ENCODE data around the gene MICAL1.

The MICAL1 gene, protein sequence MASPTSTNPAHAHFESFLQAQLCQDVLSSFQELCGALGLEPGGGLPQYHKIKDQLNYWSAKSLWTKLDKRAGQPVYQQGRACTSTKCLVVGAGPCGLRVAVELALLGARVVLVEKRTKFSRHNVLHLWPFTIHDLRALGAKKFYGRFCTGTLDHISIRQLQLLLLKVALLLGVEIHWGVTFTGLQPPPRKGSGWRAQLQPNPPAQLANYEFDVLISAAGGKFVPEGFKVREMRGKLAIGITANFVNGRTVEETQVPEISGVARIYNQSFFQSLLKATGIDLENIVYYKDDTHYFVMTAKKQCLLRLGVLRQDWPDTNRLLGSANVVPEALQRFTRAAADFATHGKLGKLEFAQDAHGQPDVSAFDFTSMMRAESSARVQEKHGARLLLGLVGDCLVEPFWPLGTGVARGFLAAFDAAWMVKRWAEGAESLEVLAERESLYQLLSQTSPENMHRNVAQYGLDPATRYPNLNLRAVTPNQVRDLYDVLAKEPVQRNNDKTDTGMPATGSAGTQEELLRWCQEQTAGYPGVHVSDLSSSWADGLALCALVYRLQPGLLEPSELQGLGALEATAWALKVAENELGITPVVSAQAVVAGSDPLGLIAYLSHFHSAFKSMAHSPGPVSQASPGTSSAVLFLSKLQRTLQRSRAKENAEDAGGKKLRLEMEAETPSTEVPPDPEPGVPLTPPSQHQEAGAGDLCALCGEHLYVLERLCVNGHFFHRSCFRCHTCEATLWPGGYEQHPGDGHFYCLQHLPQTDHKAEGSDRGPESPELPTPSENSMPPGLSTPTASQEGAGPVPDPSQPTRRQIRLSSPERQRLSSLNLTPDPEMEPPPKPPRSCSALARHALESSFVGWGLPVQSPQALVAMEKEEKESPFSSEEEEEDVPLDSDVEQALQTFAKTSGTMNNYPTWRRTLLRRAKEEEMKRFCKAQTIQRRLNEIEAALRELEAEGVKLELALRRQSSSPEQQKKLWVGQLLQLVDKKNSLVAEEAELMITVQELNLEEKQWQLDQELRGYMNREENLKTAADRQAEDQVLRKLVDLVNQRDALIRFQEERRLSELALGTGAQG

DNA sequence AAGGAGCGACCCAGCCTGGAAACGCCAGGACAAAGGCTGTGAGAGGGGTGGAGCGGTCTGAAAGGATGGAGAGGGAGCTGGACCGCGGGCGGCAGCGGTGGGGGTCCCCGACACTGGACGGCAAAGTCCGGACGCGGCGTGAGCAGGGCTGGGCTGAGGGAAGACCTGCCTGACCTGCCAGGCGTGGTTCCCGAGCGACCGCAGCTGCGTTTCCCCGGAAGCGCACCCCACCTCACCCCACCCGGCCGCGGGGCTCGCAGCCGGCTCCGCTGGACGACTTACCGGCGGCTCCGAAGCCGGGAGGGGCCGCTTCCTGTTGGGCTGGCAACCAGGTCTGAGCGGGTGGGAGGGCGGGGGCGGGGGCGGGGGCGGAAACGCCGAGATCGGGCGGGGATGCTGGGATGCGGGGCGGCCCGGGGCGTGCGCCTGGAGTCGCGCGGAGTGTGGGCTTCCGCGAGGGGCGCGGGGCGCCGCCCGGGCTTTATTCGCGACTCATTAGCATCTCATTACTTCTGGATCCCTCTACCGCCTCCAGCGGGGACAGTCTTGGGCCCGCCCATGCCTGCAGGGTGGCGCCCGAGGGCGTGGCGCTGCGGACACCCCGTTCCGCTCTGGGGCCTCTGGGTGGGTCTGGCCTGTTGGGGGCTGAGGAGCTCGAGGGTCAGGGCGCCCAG is at the start of gene MICAL1:
Gene MICAL1, minus strand, starts transcription at position 336 of the 674 bp plus-strand sequence. CDS start 1,576 bp downstream, outside the sequence.
- Mint-ChIP-seq H3K4me3 (peak within 1 kb of the TSS; percentile 95), H3K27me3 (no peaks in the 10 kb centered on the region), H3K27ac (peak within 1 kb of the TSS; percentile 85), H3K4me1 (peaks cover 62% of the 10 kb centered on the region), H3K9me3 (no peaks in the 10 kb centered on the region), H3K36me3 (peaks cover 5% of the 10 kb centered on the region)

GRCh38 chr6:109503327-109504224 is 48.0 kb upstream of the MICAL1 start:
- Mint-ChIP-seq H3K27ac (no peak overlapping the region), H3K36me3 (no peaks in the 10 kb centered on the region), H3K4me1 (peaks cover 3% of the 10 kb centered on the region), H3K27me3 (no peaks in the 10 kb centered on the region), H3K9me3 (no peaks in the 10 kb centered on the region), H3K4me3 (no peak overlapping the region)

DNA sequence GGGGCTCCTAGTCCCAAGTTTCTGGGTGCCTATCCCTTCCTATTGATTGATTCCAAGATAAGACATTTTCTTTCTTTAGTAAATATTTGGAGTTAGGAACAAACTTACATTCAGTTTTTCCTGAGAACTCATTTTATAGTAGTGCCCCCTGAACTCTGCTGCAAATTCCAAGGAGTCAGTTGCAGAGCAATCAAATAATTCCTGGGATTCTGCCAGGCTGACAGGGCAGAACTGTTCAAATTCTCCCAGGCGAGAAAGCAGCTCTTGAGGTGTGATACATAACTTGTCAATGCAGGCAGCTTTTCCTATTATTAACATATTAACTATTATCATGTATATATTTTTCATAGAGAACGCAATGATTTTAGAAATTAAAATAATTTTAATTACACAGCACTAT is 43.4 kb upstream of the MICAL1 start:
- H3K4me1 Mint-ChIP-seq: peaks cover 14% of the 10 kb centered on the region
- H3K27me3 Mint-ChIP-seq: no peaks in the 10 kb centered on the region
- no peak overlapping the region for H3K27ac Mint-ChIP-seq
- H3K9me3 Mint-ChIP-seq: no peaks in the 10 kb centered on the region
- no peak overlapping the region for H3K4me3 Mint-ChIP-seq
- H3K36me3 Mint-ChIP-seq: no peaks in the 10 kb centered on the region

DNA sequence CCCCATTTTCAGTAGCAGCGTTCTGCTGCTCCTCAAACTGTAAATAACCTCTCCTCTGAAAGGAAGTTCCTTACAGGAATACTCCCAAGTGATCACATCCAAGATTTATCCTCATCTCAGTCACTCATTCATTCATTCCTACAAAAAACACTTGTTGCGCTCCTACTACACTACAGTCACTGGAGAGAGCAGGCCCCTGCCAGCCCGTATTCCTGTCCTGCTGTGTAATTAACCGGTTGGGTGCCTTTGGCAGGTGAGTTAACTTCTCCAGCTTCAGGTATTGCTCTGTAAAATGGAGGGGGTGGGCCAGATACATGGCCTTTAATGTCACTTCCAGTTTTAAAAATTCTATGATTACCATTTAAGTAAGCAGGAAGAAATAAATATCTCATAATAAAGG is 42.5 kb upstream of the MICAL1 start:
- no peaks in the 10 kb centered on the region for H3K9me3 Mint-ChIP-seq
- no peak overlapping the region for H3K27ac Mint-ChIP-seq

GRCh38 chr6:109496036-109496772 is 40.6 kb upstream of the MICAL1 start:
- Mint-ChIP-seq H3K9me3 (no peaks in the 10 kb centered on the region), H3K4me3 (no peak overlapping the region), H3K4me1 (peaks cover 25% of the 10 kb centered on the region), H3K36me3 (no peaks in the 10 kb centered on the region), H3K27ac (no peak overlapping the region), H3K27me3 (no peaks in the 10 kb centered on the region)

More for the DNA sequence above, 42.5 kb upstream of the MICAL1 start:
- H3K27me3 Mint-ChIP-seq: no peaks in the 10 kb centered on the region
- H3K4me3 Mint-ChIP-seq: no peak overlapping the region
- H3K36me3 Mint-ChIP-seq: no peaks in the 10 kb centered on the region
- H3K4me1 Mint-ChIP-seq: peaks cover 17% of the 10 kb centered on the region

GRCh38 chr6:109493865-109494264 is 38.3 kb upstream of the MICAL1 start:
- Mint-ChIP-seq H3K36me3 (no peaks in the 10 kb centered on the region), H3K27ac (peak overlapping the region; percentile 17), H3K4me1 (peaks cover 35% of the 10 kb centered on the region), H3K27me3 (no peaks in the 10 kb centered on the region), H3K9me3 (no peaks in the 10 kb centered on the region), H3K4me3 (no peak overlapping the region)

DNA sequence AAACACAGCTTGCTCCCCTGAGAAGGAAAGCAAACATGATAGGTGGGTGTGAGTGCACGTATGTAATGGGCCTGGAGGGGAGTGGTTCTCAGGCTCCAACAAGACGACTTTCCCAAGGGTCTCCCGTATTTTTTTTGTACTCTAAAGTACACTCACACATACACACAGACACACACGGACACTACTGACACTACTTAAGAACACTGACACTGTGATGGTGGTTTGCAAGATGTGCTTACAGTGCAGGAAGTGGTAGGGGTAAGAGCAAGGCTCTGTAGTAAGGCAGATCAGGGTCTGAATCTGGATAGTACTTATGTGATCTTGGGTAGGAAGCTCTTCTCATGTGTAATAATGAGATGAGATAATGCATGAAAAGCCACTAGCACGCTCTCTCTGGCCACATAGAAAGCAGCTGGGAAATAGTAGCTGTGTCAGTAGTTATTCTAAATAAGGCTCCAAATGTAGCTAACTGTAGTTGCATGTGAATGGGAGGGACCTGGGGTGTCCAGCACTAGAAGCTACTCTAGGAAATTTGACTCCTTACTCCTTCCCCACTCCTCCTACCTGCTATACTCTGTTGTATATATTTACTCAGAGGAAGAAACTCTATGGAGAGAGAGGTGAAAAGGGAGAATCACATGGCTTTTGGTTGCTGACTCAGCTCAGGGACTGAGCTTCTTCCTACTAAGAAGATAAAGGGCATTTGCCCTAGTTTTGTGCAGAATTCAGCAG is 35.8 kb upstream of the MICAL1 start:
- Mint-ChIP-seq H3K4me1 (peaks cover 25% of the 10 kb centered on the region), H3K27ac (peak overlapping the region; percentile 5), H3K36me3 (no peaks in the 10 kb centered on the region), H3K9me3 (no peaks in the 10 kb centered on the region), H3K4me3 (no peak overlapping the region), H3K27me3 (no peaks in the 10 kb centered on the region)

- Mint-ChIP-seq H3K4me1 (peaks cover 26% of the 10 kb centered on the region), H3K4me3 (no peak overlapping the region), H3K27ac (no peak overlapping the region), H3K36me3 (no peaks in the 10 kb centered on the region), H3K27me3 (no peaks in the 10 kb centered on the region), H3K9me3 (no peaks in the 10 kb centered on the region)
These were observed 35.1 kb upstream of the MICAL1 start for GRCh38 chr6:109490713-109491112.

GRCh38 chr6:109488001-109488400 is 32.4 kb upstream of the MICAL1 start:
- no peak overlapping the region for H3K4me3 Mint-ChIP-seq
- H3K27ac Mint-ChIP-seq: no peak overlapping the region
- peaks cover 33% of the 10 kb centered on the region for H3K4me1 Mint-ChIP-seq
- H3K27me3 Mint-ChIP-seq: no peaks in the 10 kb centered on the region
- H3K9me3 Mint-ChIP-seq: no peaks in the 10 kb centered on the region
- no peaks in the 10 kb centered on the region for H3K36me3 Mint-ChIP-seq

DNA sequence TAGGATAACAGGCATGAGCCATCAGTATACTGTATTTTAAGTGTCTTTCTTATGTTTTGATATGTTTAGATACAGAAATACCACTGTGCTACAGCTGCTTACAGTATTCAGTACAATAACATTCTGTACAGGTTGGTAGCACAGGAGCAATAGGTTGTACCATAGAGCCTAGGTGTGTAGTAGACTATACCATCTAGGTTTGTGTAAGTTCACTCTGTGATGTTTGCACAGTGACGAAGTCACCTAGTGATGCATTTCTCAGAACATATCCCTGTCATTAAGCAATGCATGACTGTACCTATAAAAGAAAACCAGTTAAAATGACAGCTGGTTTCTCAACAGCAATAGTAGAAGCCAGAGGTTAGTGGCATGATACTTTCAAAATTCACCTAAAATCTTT is 30.5 kb upstream of the MICAL1 start:
- Mint-ChIP-seq H3K36me3 (peaks cover 6% of the 10 kb centered on the region), H3K9me3 (no peaks in the 10 kb centered on the region), H3K27me3 (no peaks in the 10 kb centered on the region), H3K4me1 (peaks cover 34% of the 10 kb centered on the region), H3K4me3 (no peak overlapping the region), H3K27ac (peak overlapping the region; percentile 83)

DNA sequence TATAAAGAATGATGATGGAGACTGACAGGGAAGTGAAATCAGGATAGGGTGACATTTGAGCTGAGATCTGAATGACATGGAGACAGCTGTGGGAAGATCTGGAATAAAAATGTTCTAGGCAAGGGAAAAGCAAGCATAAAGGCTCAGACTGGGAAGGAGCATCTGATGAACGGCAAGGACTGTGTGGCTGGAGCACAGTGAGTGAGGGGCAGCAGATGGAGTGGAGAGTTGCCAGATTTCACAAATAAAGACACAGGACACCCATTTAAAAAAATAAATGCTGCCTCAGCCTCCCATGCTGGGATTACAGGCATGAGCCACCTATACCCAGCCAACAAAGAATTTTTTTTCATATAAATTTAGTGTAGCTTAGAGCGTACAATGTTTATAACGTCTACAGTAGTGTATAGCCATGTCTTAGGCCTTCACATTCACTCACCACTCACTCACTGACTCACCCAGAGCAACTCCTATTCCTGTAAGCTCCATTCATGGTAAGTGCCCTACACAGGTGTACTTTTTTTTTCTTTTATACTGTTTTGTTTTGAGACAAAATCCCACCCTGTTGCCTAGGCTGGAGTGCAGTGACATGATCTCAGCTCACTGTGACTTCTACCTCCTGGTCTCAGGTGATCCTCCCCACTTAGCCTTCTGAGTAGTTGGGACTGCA is 29.8 kb upstream of the MICAL1 start:
- no peaks in the 10 kb centered on the region for H3K27me3 Mint-ChIP-seq
- peak overlapping the region; percentile 83 for H3K27ac Mint-ChIP-seq
- H3K36me3 Mint-ChIP-seq: peaks cover 10% of the 10 kb centered on the region
- no peaks in the 10 kb centered on the region for H3K9me3 Mint-ChIP-seq
- no peak overlapping the region for H3K4me3 Mint-ChIP-seq
- peaks cover 34% of the 10 kb centered on the region for H3K4me1 Mint-ChIP-seq

DNA sequence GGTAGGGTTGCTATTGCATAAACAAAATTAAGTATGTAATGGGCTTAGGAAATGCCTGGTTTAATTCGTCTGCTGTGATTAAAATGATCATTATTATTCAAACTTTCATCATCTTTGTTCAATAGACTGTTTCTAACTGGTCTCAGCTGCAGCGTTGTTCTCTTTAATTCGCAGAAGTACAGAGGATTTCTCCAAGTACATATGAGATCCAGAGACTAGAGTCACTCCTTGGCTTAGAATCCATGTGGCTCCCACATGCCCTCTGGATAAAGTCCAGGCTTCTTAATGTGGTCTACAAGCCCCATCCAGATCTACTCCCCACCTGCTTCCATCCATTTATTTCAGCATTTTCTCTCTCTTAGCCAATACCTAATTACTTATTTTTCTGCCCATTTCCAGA is 28.6 kb upstream of the MICAL1 start:
- peaks cover 17% of the 10 kb centered on the region for H3K36me3 Mint-ChIP-seq
- H3K4me3 Mint-ChIP-seq: peak overlapping the region; percentile 81
- H3K9me3 Mint-ChIP-seq: no peaks in the 10 kb centered on the region
- H3K27ac Mint-ChIP-seq: peak overlapping the region; percentile 15
- H3K4me1 Mint-ChIP-seq: peaks cover 36% of the 10 kb centered on the region
- no peaks in the 10 kb centered on the region for H3K27me3 Mint-ChIP-seq

DNA sequence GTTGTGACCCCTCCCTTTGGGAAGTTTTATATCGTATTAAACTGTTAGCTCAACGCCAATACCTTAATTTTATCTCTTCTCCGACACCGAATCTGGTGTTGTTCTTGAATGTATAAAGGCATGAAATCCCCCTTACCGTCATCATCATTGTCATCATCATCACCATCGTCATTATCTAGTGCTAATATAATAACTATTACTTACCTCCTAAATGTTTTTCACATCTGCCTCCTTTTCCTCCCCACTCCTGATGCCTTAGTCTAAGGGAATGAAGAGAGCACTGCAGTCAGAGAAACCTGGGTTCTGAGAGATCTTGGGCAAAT is 28.1 kb upstream of the MICAL1 start:
- H3K36me3 Mint-ChIP-seq: peaks cover 22% of the 10 kb centered on the region
- H3K4me1 Mint-ChIP-seq: peaks cover 41% of the 10 kb centered on the region
- no peaks in the 10 kb centered on the region for H3K27me3 Mint-ChIP-seq
- H3K4me3 Mint-ChIP-seq: peak overlapping the region; percentile 81
- H3K27ac Mint-ChIP-seq: peak overlapping the region; percentile 15
- H3K9me3 Mint-ChIP-seq: no peaks in the 10 kb centered on the region

Data from activated naive CD4-positive, alpha-beta T cell treated with anti-CD3 and anti-CD28 coated beads, Interleukin-2, amount 50 U/mL, for 24 hours (primary cell).